Kidney (tissue), 14 donors: ENCODE measurements around the gene PRKAR1A. TPM values are rescaled to one million over a fixed set of nuclear protein-coding genes. Genes with fewer than 3 reads are reported as not detected.

ENCODE experiments used
- DNase-seq, 5 donors: peaks; one replicate each; pipeline ENCODE4 v3.0.0-alpha.2; 2013 to 2020
- FAIRE-seq: peaks from 2 replicates; lab custom pipeline; 2012; peaks lifted over from hg19 to GRCh38; lab: Jason Lieb, UNC
- H3K27ac ChIP-seq, 2 donors: one replicate each; pipeline ENCODE4 v1.7.0; 2013; ENCODE audit warnings: low read depth in 2 of 2, low read length in 2 of 2, inconsistent platforms in 1 of 2
- H3K27me3 ChIP-seq: one replicate; pipeline ENCODE4 v1.7.1; 2013; ENCODE audit warnings: low read length, inconsistent platforms; ENCODE audit not compliant: control insufficient read depth, insufficient read depth
- H3K36me3 ChIP-seq, 3 donors: one replicate each; pipeline versions ENCODE4 v1.7.0 to v1.7.1; 2013; ENCODE audit warnings: low read length in 3 of 3, control low read depth in 1 of 3, inconsistent platforms in 1 of 3; ENCODE audit not compliant: insufficient read depth in 3 of 3, control insufficient read depth in 2 of 3
- H3K4me1 ChIP-seq, 3 donors: one replicate each; pipeline versions ENCODE4 v1.7.0 to v1.7.1; 2013; ENCODE audit warnings: low read length in 3 of 3, inconsistent platforms in 1 of 3, low read depth in 1 of 3; ENCODE audit not compliant: control insufficient read depth in 2 of 3, insufficient read depth in 2 of 3
- H3K4me3 ChIP-seq, 3 donors: one replicate each; pipeline versions ENCODE4 v1.7.0 to v1.8.1; 2013; ENCODE audit warnings: low read length in 3 of 3, control low read depth in 1 of 3, inconsistent platforms in 1 of 3
- H3K9ac ChIP-seq, 3 donors: one replicate each; pipeline versions ENCODE4 v1.7.0 to v1.7.1; 2013; ENCODE audit warnings: low read length in 3 of 3, control low read depth in 1 of 3, inconsistent platforms in 1 of 3
- H3K9me3 ChIP-seq, 3 donors: one replicate each; pipeline versions ENCODE4 v1.7.0 to v1.7.1; 2013; ENCODE audit warnings: low read length in 3 of 3, control low read depth in 1 of 3, inconsistent platforms in 1 of 3; ENCODE audit not compliant: control insufficient read depth in 2 of 3, insufficient read depth in 1 of 3
- intact Hi-C: fragments of 100-400 bp; cut with DNase I; formaldehyde crosslinking; loops from one replicate; pipeline ENCODE4 v1.11.1; 2022
- polyA plus RNA-seq: library from polyadenylated mRNA; stranded (reverse); fragments of 350-450 nt; fragmentation: Illumina TruSeq; extraction: RNeasy Lipid Tissue Mini Kit (QIAGEN cat#74804); gene quantifications from one replicate; pipeline ENCODE4 v1.2.3, GENCODE V29; 2014; ENCODE audit warnings: low read depth, low replicate concordance; ENCODE audit not compliant: insufficient read depth
- total RNA-seq: library from RNA; stranded (reverse); fragmentation: NEBNext Ultra II Directional; extraction: Animal tissue kit (Norgen Biotek cat#: 25700); gene quantifications from one replicate; pipeline ENCODE4 v1.2.1, GENCODE V29; 2021
- TF ChIP-seq, protein P1 (sequence below): IDR thresholded peaks from 3 replicates; pipeline ENCODE4 v1.5.1; 2012; ENCODE audit warnings: mild to moderate bottlenecking, moderate library complexity, borderline replicate concordance; ENCODE audit not compliant: insufficient read depth; ENCODE audit errors: extremely low read depth
- donor health status: control.
- donor health status: control.
- donor health status: control.
- donor health status: control.
- donor health status: control.
- donor health status: DM: yes; HTN: yes; CAD: no.
- donor health status: Normal renal cell carcinoma (clear cell type).

The PRKAR1A gene
- total and polyA plus RNA-seq, 2 donors from 2014 or later: 92.3 to 340 TPM

DNA sequence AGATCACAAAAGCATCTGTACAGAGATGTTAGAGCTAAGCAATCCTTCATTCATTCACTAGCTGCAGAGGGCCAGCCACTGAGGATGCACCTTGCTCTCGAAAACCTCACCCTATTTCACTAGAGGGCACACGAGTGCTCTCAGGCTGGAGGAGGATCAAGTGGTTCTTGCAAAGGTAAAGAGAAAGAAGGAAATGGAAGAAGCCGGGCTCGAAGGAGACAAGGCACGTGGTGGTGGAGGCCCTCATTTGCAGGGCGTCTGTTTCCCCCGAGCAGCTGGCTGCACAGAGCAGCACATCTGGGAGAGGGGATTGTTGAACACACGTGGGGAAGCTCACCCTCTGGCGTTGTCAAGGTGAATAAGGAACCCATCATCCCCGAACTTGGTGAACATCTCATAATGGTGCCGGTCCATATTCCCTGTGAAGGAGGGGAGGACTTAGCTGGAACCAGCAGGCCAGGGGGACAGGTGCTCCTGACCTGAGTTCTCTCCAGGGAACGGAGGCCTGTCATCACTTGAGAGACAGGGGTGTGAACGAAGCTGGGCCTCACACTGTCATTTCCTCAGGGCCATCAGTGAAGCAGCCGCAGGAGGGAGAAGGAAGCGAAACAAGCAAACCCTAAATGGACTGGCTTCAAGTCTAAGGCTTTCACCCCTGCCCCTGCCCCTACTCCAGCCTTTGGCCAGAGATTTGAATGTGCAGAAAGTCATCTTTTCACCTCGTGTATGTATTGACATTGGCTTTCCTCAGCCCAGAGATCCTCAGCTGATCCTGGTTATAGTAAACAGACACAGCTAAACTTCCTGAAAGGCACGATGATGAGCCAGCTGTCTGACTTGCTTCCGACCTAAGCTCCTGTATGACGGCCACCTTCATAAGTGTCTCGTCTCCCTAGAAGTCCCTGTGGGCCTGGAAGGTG is 27.6 kb downstream of the PRKAR1A start:
- intact Hi-C loops: loop anchor here (10.0 kb wide), 1 partner anchor 75 kb away; no protein-coding TSS in a partner anchor
- DNase-seq (peak in 4 of 5 donors; percentile 31 to 56 (median 42)), FAIRE-seq (no peak)
- no peak overlapping the region for H3K9ac ChIP-seq
- no peak overlapping the region for H3K4me3 ChIP-seq
- H3K27ac ChIP-seq: no peak overlapping the region
- H3K27me3 ChIP-seq: no peaks in the 10 kb centered on the region
- H3K36me3 ChIP-seq: peaks cover 6 to 23% (median 18%) of the 10 kb centered on the region in 3 donors
- H3K9me3 ChIP-seq: no peaks in the 10 kb centered on the region
- H3K4me1 ChIP-seq: peaks cover 0 to 3% (median 0%) of the 10 kb centered on the region in 3 donors
- TF ChIP-seq, protein P1, sequence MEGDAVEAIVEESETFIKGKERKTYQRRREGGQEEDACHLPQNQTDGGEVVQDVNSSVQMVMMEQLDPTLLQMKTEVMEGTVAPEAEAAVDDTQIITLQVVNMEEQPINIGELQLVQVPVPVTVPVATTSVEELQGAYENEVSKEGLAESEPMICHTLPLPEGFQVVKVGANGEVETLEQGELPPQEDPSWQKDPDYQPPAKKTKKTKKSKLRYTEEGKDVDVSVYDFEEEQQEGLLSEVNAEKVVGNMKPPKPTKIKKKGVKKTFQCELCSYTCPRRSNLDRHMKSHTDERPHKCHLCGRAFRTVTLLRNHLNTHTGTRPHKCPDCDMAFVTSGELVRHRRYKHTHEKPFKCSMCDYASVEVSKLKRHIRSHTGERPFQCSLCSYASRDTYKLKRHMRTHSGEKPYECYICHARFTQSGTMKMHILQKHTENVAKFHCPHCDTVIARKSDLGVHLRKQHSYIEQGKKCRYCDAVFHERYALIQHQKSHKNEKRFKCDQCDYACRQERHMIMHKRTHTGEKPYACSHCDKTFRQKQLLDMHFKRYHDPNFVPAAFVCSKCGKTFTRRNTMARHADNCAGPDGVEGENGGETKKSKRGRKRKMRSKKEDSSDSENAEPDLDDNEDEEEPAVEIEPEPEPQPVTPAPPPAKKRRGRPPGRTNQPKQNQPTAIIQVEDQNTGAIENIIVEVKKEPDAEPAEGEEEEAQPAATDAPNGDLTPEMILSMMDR: peak; percentile 23

DNA sequence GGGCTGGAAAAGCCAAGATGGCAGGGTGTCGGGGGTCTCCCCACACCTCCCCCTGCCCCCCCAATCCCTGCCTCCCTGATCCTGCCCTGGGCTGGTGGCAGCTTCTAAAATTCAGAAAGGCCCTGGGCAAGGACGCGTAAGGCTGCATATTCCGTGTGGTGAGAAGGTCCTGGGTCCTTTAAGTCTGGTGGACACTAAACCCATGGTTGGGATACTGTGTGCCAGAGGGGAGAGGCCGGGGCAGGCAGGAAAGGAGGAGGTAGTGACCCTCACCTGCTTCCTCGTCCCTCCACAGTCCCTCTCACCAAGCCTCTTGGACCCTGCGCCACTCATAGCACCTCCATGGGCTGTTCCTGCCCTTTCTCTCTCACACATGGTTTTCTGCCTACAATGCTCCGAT is 28.8 kb downstream of the PRKAR1A start:
- Histone ChIP-seq H3K9ac (no peak overlapping the region), H3K27ac (no peak overlapping the region), H3K36me3 (peaks cover 0 to 18% (median 13%) of the 10 kb centered on the region in 3 donors), H3K27me3 (no peaks in the 10 kb centered on the region), H3K9me3 (no peaks in the 10 kb centered on the region), H3K4me3 (no peak overlapping the region), H3K4me1 (peaks cover 0 to 3% (median 0%) of the 10 kb centered on the region in 3 donors)
- DNase-seq: no peak
- intact Hi-C loops: no loop called here
- TF ChIP-seq, protein P1: no peak
- no peak for FAIRE-seq

DNA sequence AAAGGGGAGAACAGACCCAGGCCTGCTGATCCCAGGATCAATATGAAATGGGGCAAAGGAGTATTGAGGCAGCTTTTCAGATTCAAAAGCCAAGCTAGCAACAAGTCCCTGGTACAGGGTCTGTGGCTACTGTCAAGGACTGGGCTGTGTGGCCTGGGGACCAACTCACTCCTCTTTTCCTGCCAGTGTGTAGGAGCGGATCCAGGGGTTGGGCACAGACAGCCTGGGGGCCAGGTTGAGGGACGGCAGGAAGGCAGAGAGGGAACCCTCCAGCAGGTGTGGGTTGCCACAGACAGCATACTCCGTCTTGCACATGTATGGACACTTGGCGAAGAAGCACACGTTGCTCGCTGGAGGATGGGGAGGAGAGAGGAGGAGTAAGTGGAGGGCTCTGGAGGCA is 29.6 kb downstream of the PRKAR1A start:
- Histone ChIP-seq H3K27ac (no peak overlapping the region), H3K4me1 (peaks cover 0 to 3% (median 0%) of the 10 kb centered on the region in 3 donors), H3K27me3 (no peaks in the 10 kb centered on the region), H3K9ac (no peak overlapping the region), H3K36me3 (peaks cover 0 to 16% (median 13%) of the 10 kb centered on the region in 3 donors), H3K4me3 (no peak overlapping the region), H3K9me3 (no peaks in the 10 kb centered on the region)
- TF ChIP-seq, protein P1: no peak
- intact Hi-C loops: no loop called here
- DNase-seq (no peak), FAIRE-seq (no peak)
